AG04450 (cell line): ENCODE data around the gene HERC2. TPM values are rescaled to one million over a fixed set of nuclear protein-coding genes. Genes with fewer than 3 reads are reported as not detected.

Source experiments
- CTCF ChIA-PET: fragments of 300-600, 350-600 bp; formaldehyde crosslinking; extraction: SDS; loops from one replicate; lab custom pipeline; 2022; ENCODE audit warnings: antibody characterized with exemption, inconsistent platforms; lab: Charles Lee
- POLR2A ChIA-PET: fragments of 350-600 bp; formaldehyde crosslinking; extraction: SDS; loops from one replicate; lab custom pipeline; 2021; ENCODE audit warnings: antibody characterized with exemption, inconsistent platforms; lab: Yijun Ruan, JAX
- DNase-seq: peaks from one replicate; pipeline ENCODE4 v3.0.0-alpha.2; 2011; ENCODE audit warnings: low read depth, low spot score
- H3K27ac ChIP-seq: one replicate; pipeline ENCODE4 v1.5.1; 2012; ENCODE audit warnings: low read depth, low read length, control low read depth
- H3K27me3 ChIP-seq: one replicate; pipeline ENCODE4 v1.6.0; 2012; ENCODE audit warnings: low read length; ENCODE audit not compliant: control insufficient read depth, insufficient read depth
- H3K4me3 ChIP-seq: 2 replicates; pipeline ENCODE4 v1.5.1; 2011; ENCODE audit warnings: mild to moderate bottlenecking, low read depth, low read length, control low read depth
- H3K9me3 ChIP-seq: 2 replicates; pipeline ENCODE4 v1.5.1; 2012; ENCODE audit warnings: low read length; ENCODE audit not compliant: control insufficient read depth, insufficient read depth
- CTCF ChIP-seq: IDR thresholded peaks from 2 replicates; pipeline ENCODE4 v1.5.1; 2011; ENCODE audit warnings: low read depth, low read length, control low read depth, inconsistent platforms
- polyA plus RNA-seq: library from polyadenylated mRNA; depleted of rRNA; stranded (reverse); fragments of >200 nt; gene quantifications from 2 replicates; pipeline ENCODE4 v1.2.3, GENCODE V29; 2011

The HERC2 gene
- polyA plus RNA-seq, 1 experiment = 12.7 TPM

DNA sequence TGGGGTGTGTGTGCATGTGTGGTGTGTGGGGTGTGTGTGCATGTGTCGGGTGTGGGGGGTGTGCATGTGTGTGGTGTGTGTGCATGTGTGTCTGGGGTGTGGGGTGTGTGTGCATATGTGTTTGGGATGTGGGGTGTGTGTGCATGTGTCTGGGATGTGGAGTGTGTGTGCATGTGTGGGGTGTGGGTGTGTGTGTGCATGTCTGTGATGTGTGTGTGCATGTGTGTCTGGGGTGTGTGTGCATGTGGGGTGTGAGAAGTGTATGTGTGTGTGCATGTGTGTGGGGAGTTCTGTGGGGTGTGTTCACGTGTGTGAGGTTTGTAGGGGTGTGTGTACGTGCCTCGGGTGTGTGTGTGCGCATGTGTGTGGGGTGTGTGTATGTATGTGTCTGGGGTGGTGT is 216.2 kb downstream of the HERC2 start:
- H3K4me3 ChIP-seq = no peak overlapping the region
- H3K27ac ChIP-seq = no peak overlapping the region
- H3K27me3 ChIP-seq = peaks cover 13% of the 10 kb centered on the region
- TF ChIP-seq CTCF = no peak
- no peak for DNase-seq
- CTCF ChIA-PET = no interaction called here
- H3K9me3 ChIP-seq = peaks cover 2% of the 10 kb centered on the region; the same call in 1 of the 2 replicates
- POLR2A ChIA-PET = no interaction called here

- TF ChIP-seq CTCF = no peak
- Histone ChIP-seq H3K9me3 (peaks cover 2% of the 10 kb centered on the region; the same call in 1 of the 2 replicates), H3K4me3 (no peak overlapping the region), H3K27ac (no peak overlapping the region), H3K27me3 (peaks cover 17% of the 10 kb centered on the region)
- CTCF ChIA-PET = no interaction called here
- DNase-seq = no peak
- POLR2A ChIA-PET = no interaction called here
These were observed 216.7 kb downstream of the HERC2 start for GRCh38 chr15:28105224-28105791.

- ChIA-PET POLR2A (no interaction called here), CTCF (interaction anchor here (1.9 kb wide), 1 partner anchor 22 kb away, joined by 10 read pairs; no protein-coding TSS in a partner anchor)
- Histone ChIP-seq H3K27ac (no peak overlapping the region), H3K4me3 (no peak overlapping the region), H3K9me3 (peaks cover 2% of the 10 kb centered on the region; the same call in 1 of the 2 replicates), H3K27me3 (peaks cover 24% of the 10 kb centered on the region)
- DNase-seq = no peak
- no peak for TF ChIP-seq CTCF
These were observed 217.7 kb downstream of the HERC2 start for GRCh38 chr15:28104326-28104725.

GRCh38 chr15:28103831-28104230 is 218.1 kb downstream of the HERC2 start:
- peaks cover 27% of the 10 kb centered on the region for H3K27me3 ChIP-seq
- no peak for DNase-seq
- no peak overlapping the region for H3K27ac ChIP-seq
- POLR2A ChIA-PET = no interaction called here
- CTCF ChIA-PET = interaction anchor here (1.9 kb wide), 1 partner anchor 23 kb away, joined by 10 read pairs; no protein-coding TSS in a partner anchor
- peaks cover 2% of the 10 kb centered on the region; the same call in 1 of the 2 replicates for H3K9me3 ChIP-seq
- no peak for TF ChIP-seq CTCF
- no peak overlapping the region for H3K4me3 ChIP-seq

DNA sequence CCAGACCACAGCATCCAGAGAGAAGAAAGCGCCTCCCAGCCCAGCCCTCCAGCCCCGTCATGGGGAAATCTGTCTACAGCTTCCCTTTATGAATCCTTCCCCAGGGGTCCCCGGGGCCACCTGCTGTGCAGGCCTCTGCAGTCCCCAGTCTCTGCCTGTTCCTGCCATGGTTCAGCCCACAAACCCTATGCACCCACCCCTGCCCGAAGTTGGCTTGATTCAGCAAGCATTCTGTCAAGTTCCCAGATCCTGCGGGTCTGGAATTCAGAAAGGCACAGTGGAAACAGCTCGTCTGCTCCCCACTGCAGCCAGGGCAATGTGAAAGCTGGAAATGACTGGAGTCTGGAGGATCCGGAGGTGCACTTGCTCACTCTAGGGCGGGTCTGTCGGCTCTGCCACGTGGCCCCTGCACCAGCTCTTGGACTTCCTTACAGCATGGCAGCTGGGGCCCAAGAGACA is 220.0 kb downstream of the HERC2 start:
- H3K27me3 ChIP-seq = peaks cover 44% of the 10 kb centered on the region
- H3K27ac ChIP-seq = no peak overlapping the region
- ChIA-PET POLR2A (no interaction called here), CTCF (interaction anchor here (0.6 kb wide), 1 partner anchor 17 kb away, joined by 3 read pairs; no protein-coding TSS in a partner anchor)
- no peak for DNase-seq
- no peak for TF ChIP-seq CTCF
- H3K9me3 ChIP-seq = peaks cover 2% of the 10 kb centered on the region; the same call in 1 of the 2 replicates
- H3K4me3 ChIP-seq = no peak overlapping the region
